Fibroblast of lung (primary cell): ENCODE measurements around the gene C22orf23. TPM values are rescaled to one million over a fixed set of nuclear protein-coding genes. Genes with fewer than 3 reads are reported as not detected.

Source experiments
- DNase-seq, 2 donors: peaks; one replicate each; pipeline versions ENCODE4 v3.0.0 to v3.0.0-alpha.2; 2010; ENCODE audit warnings: low read depth in 2 of 2
- H2AFZ ChIP-seq: 2 replicates; pipeline ENCODE4 v1.5.1; 2012; ENCODE audit warnings: low read length, control low read depth, inconsistent platforms
- H3K27ac ChIP-seq: 2 replicates; pipeline ENCODE4 v1.5.1; 2011; ENCODE audit warnings: low read length, control low read depth; ENCODE audit not compliant: insufficient read depth
- H3K27me3 ChIP-seq: 2 replicates; pipeline ENCODE4 v1.5.1; 2011; ENCODE audit warnings: mild to moderate bottlenecking, low read length; ENCODE audit not compliant: control insufficient read depth, insufficient read depth
- H3K36me3 ChIP-seq: 2 replicates; pipeline ENCODE4 v1.5.1; 2011; ENCODE audit warnings: low read length; ENCODE audit not compliant: control insufficient read depth, insufficient read depth
- H3K4me1 ChIP-seq: 2 replicates; pipeline ENCODE4 v1.5.1; 2011; ENCODE audit warnings: low read length; ENCODE audit not compliant: control insufficient read depth, insufficient read depth; ENCODE audit errors: extremely low read depth
- H3K4me2 ChIP-seq: 2 replicates; pipeline ENCODE4 v1.5.1; 2011; ENCODE audit warnings: low read length, control low read depth; ENCODE audit not compliant: insufficient read depth; ENCODE audit errors: extremely low read depth
- H3K4me3 ChIP-seq, 4 experiments: fragments of 200-600 bp in 1 of 4; sonication (generic) in 1 of 4; replicated peaks in 1 of 4; 2 replicates each; pipeline ENCODE4 v1.5.1; 2011 to 2016; ENCODE audit warnings: low read length in 4 of 4, low read depth in 3 of 4, mild to moderate bottlenecking in 3 of 4, control low read depth in 2 of 4, inconsistent platforms in 1 of 4, mixed read lengths in 1 of 4; ENCODE audit not compliant: insufficient read depth in 1 of 4; ENCODE audit errors: control extremely low read depth in 1 of 4
- H3K79me2 ChIP-seq: 2 replicates; pipeline ENCODE4 v1.5.1; 2012; ENCODE audit warnings: mild to moderate bottlenecking, low read length, inconsistent platforms; ENCODE audit not compliant: control insufficient read depth, insufficient read depth
- H3K9ac ChIP-seq: 2 replicates; pipeline ENCODE4 v1.5.1; 2011; ENCODE audit warnings: mild to moderate bottlenecking, low read length, control low read depth; ENCODE audit not compliant: insufficient read depth
- H3K9me3 ChIP-seq: 2 replicates; pipeline ENCODE4 v1.5.1; 2012; ENCODE audit warnings: low read depth, low read length; ENCODE audit not compliant: control insufficient read depth, insufficient read depth
- H4K20me1 ChIP-seq: 2 replicates; pipeline ENCODE4 v1.5.1; 2011; ENCODE audit warnings: low read length; ENCODE audit not compliant: control insufficient read depth, insufficient read depth; ENCODE audit errors: extremely low read depth
- EZH2 ChIP-seq: IDR thresholded peaks from 2 replicates; pipeline ENCODE4 v1.5.1; 2012; ENCODE audit warnings: low read length, control low read depth, mild to moderate bottlenecking; ENCODE audit errors: missing control alignments
- polyA plus RNA-seq, 2 donors: library from polyadenylated mRNA; depleted of rRNA in 1 of 2; stranded (reverse) in 1 of 2; unstranded in 1 of 2; fragments of >200 nt; gene quantifications; 2 replicates each; pipeline ENCODE4 v1.2.1, GENCODE V29; 2011 to 2012; ENCODE audit warnings: missing spikeins in 1 of 2
- total RNA-seq: library from RNA; depleted of rRNA; stranded (reverse); fragments of >200 nt; gene quantifications from 2 replicates; pipeline ENCODE4 v1.2.1, GENCODE V29; 2014
- TF ChIP-seq, protein P1 (sequence below), 2 donors: IDR thresholded peaks in 1 of 2; conservative IDR thresholded peaks in 1 of 2; 1 replicate in 1 of 2; 2 replicates in 1 of 2; pipeline ENCODE4 v1.5.1; 2011 to 2012; ENCODE audit warnings: low read length in 2 of 2, control low read depth in 1 of 2, inconsistent platforms in 1 of 2, low read depth in 1 of 2, mild to moderate bottlenecking in 1 of 2

Gene C22orf23
- total and polyA plus RNA-seq, 2 donors (not counting 1 experiment from before 2014, with no cell fraction given), result 0.17 to 0.37 TPM

- Histone ChIP-seq H3K9ac (no peak overlapping the region), H2AFZ (no peak overlapping the region), H3K36me3 (peaks cover 12% of the 10 kb centered on the region), H3K79me2 (no peaks in the 10 kb centered on the region), H3K27ac (no peak overlapping the region), H4K20me1 (no peaks in the 10 kb centered on the region), H3K4me3 (no peak overlapping the region), H3K4me2 (no peak overlapping the region), H3K9me3 (no peaks in the 10 kb centered on the region), H3K4me1 (no peaks in the 10 kb centered on the region), H3K27me3 (no peaks in the 10 kb centered on the region)
- TF ChIP-seq, protein P1, sequence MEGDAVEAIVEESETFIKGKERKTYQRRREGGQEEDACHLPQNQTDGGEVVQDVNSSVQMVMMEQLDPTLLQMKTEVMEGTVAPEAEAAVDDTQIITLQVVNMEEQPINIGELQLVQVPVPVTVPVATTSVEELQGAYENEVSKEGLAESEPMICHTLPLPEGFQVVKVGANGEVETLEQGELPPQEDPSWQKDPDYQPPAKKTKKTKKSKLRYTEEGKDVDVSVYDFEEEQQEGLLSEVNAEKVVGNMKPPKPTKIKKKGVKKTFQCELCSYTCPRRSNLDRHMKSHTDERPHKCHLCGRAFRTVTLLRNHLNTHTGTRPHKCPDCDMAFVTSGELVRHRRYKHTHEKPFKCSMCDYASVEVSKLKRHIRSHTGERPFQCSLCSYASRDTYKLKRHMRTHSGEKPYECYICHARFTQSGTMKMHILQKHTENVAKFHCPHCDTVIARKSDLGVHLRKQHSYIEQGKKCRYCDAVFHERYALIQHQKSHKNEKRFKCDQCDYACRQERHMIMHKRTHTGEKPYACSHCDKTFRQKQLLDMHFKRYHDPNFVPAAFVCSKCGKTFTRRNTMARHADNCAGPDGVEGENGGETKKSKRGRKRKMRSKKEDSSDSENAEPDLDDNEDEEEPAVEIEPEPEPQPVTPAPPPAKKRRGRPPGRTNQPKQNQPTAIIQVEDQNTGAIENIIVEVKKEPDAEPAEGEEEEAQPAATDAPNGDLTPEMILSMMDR (conservative IDR thresholded peaks at IDR 0.05 in 1 of 2, IDR thresholded peaks at IDR 0.05 in 1 of 2; ENCODE audit: low read depth in 1 of 2, low read length in 2 of 2), result no peak
- no peak for TF ChIP-seq EZH2
- DNase-seq, result no peak
Observed at GRCh38 chr22:37943136-37943824, 10.1 kb downstream of the C22orf23 start.

GRCh38 chr22:37942133-37942532, 11.3 kb downstream of the C22orf23 start:
- TF ChIP-seq, protein P1 (conservative IDR thresholded peaks at IDR 0.05 in 1 of 2, IDR thresholded peaks at IDR 0.05 in 1 of 2; ENCODE audit: low read depth in 1 of 2, low read length in 2 of 2), result no peak
- TF ChIP-seq EZH2, result no peak
- no peaks in the 10 kb centered on the region for H3K79me2 ChIP-seq

GRCh38 chr22:37940698-37941376, 12.6 kb downstream of the C22orf23 start:
- DNase-seq, result no peak
- H3K27ac ChIP-seq, result no peak overlapping the region

More at GRCh38 chr22:37942133-37942532, 11.3 kb downstream of the C22orf23 start:
- DNase-seq, result no peak
- H3K27me3 ChIP-seq, result no peaks in the 10 kb centered on the region
- no peaks in the 10 kb centered on the region for H3K4me1 ChIP-seq
- no peak overlapping the region for H3K4me3 ChIP-seq
- no peak overlapping the region for H3K27ac ChIP-seq
- H4K20me1 ChIP-seq, result no peaks in the 10 kb centered on the region
- no peaks in the 10 kb centered on the region for H3K9me3 ChIP-seq
- H3K36me3 ChIP-seq, result peaks cover 15% of the 10 kb centered on the region
- no peak overlapping the region for H2AFZ ChIP-seq
- H3K4me2 ChIP-seq, result no peak overlapping the region
- H3K9ac ChIP-seq, result no peak overlapping the region

More at GRCh38 chr22:37940698-37941376, 12.6 kb downstream of the C22orf23 start:
- Histone ChIP-seq H3K27me3 (no peaks in the 10 kb centered on the region), H3K4me2 (no peak overlapping the region), H2AFZ (no peak overlapping the region), H3K36me3 (peaks cover 23% of the 10 kb centered on the region), H3K9ac (no peak overlapping the region), H3K79me2 (no peaks in the 10 kb centered on the region), H3K4me1 (no peaks in the 10 kb centered on the region), H4K20me1 (no peaks in the 10 kb centered on the region), H3K4me3 (no peak overlapping the region), H3K9me3 (no peaks in the 10 kb centered on the region)
- TF ChIP-seq, protein P1 (conservative IDR thresholded peaks at IDR 0.05 in 1 of 2, IDR thresholded peaks at IDR 0.05 in 1 of 2; ENCODE audit: low read depth in 1 of 2, low read length in 2 of 2), result no peak
- TF ChIP-seq EZH2, result no peak
